GM04503 (cell line): ENCODE data around the gene CA5A.

Source experiments
- DNase-seq: peaks from one replicate; pipeline ENCODE4 v3.0.0-alpha.2; 2012; ENCODE audit warnings: low read depth

The CA5A gene

DNA sequence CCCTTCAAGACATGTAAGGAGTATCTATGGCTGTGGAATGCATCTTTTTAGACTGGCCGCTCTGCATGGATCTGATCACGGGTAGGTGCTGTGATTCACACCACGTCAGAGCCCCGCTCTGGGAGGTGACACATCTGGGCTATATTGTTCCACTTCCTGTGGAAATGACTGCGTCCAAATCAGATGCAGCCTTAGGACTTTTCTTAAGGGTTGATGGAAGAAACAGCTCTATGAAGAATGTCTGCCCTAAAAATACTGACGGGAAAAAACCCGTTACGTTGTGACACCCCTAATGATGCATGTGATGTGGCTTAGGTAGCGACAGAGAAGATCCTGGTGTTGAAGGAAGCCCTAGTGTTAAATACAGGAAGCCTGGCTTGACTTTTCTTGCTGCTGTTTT lies 27.1 kb upstream of the CA5A start:
- peak; percentile 45 for DNase-seq

DNA sequence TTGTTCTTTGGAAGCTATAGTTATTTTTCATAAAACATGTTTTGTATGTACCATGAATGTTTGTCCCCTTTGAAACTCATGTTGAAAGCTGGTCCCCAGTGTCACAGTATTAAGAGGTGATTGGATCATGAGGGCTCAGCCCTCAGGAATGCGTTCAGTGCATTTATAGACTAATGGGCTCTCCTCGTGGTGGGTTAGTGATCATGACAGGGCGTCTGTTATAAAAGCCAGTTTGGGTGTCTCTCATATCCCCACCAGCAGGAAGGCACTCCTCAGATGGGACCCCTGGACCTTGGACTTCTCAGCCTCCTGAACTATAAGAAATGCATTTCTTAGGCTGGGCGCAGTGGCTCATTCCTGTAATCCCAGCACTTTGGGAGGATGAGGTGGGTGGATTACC lies 25.3 kb upstream of the CA5A start:
- no peak for DNase-seq

DNA sequence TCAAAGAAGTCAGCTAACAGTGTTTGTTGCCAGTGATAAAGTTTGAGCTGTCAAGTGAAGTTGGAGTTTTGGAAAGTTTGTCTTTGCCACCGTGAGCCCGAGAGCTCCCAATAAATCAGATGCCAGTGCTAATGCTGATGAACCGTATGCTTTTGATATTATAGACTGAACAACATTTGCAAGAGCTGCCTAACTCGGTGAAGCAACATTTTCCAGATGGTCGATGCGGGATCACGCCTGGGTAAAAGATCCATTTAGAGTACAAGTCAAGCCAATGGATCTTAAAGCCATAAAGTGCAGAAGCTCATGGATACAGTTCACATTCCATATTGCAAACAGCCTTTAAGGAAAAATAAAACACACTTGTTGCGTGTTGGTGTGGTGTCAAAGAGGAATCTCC lies 24.5 kb upstream of the CA5A start:
- DNase-seq = no peak

DNA sequence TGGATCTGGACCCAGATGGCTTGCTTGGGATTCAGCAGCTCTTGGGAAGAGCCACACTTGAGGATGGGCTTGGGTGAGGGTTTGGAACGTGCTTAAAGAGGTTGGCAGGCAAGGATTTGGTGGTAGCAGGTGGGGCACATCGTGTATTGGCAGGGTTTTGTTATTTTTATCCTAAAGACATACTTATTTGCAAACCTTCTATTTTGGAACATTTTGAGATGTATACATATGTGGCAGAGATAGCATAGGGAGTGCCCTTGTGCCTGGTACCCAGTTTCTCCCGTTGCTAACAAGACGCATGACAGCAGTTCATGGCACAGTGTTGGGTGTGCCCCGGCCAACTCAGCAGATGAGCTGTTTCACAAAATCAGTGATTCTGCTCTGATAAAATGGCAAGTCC lies 24.0 kb upstream of the CA5A start:
- DNase-seq = no peak

DNA sequence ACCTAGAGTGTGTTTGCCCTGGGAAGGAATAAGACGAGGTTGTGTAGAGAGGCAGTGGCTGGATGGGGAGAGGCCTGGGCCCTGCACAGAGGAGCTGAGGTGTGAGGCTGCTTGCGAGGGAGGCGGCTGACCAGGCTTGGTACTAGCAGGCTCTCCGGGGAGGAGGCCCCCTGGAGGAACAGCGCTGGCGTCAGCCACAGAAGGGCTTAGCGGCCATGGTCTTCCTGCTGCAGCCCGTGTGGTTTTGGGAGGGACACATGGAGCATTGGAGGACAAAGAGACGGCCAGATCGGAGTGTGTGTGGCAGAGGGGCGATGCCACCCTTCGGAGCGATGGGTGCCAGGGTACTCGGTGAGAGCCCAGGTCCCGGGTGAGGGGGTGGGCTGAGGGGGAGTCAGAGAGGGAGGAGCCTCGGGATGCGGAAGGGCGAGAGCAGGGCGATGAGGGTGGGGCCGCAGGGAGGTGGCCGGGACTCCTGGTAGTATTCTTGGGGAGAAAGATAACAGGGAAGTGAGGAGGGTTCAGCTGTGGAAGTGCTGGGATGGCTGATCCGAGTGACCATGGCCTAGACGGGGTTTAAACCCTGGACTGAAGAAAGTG lies 23.2 kb upstream of the CA5A start:
- no peak for DNase-seq

DNA sequence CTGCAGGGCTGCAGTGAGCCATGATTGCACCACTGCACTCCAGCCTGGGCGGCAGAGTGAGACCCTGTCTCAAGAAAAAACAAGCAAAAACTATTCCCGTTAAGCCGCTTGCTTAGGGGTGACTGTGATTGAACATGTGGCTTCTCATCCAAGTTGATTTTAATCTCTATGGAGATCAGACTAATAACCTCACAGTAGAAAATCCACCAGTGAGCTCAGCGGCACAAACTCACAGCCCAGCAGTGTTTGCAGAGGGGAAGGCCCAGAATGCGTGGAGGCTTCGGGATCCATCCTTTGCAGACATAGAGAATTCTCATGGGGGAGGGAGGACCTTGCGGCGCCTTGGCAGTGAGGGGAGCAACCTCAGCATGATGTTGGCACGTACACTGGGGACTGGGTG lies 22.3 kb upstream of the CA5A start:
- DNase-seq = no peak

DNA sequence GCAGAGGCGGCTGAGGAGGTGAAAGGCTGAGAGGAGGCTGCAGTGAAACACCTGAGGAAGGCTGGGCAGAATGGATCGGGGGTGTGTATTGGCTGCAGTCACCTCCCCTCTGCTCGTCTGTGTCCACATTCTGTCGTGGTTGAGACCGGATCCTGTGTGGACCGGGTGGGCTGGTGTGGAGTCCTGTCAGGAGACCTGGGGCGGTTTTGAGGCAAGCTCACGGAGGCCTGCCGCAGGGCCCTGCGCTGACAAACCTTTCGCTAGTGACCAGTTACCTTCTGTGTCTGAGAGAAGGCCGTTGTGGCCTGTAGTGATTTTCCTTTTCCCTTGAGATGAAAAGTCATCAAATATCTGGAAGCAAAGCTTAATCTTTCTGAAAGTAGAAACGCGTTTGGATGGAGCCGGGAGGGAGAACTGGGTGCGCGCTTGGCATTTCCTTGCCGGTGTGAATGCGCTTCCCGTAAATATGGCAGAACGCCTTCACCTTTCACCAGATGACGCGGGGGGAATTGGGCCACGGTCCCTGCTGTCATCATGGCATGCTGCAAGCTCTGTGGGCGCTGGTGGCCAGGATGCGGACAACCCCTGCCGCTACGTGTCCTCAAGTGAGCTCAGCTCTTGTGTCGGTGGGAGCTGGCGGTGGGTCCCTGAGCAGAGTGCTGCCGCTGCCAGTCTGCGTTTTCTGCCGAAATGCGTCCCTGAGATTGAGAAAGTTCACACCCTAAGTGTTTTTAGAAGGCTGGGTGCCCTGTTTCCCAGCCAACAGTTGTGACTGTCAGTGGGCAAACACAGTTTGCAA lies 21.2 kb upstream of the CA5A start:
- DNase-seq = no peak

DNA sequence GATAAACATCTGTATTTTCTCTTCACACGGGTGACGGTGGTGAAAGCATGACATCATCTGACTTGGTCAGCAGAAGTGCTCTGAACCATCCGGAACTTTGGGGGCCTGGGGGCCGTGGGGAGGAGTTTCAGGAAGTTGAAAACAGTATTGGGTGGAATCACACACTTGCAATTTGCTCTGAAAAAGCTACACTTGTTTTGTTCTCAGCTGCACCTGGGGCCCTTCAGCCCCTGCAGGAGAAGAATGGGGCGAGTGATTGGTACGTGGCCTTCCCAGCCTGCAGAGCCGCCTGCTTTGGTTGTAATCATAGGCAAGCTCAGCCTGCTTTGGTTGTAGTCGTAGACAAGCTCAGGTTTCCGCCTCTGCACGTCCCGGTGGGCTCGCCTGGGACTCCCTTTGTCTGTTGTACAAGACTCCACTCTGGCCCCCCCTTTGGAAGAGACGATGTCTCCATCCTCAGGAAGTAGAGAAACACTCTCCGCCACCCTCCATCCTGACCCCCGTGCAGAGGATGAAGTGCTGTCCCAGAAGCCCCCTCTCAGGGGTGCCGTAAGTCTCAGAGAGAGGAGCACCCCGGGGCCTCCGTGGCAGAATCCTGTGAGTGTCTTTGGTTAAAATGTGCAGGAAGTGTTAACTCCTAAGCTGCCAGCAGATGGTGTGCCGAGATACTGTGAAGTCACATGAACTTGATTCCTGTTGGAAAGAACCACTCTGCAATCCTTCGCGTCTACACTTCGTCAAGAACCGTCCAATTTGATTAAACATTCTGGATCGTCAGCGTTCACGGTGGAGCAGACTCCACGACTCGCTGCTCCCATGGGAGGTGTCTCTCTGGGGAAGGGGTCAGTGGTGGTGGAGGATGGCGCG lies 20.3 kb upstream of the CA5A start:
- no peak for DNase-seq

DNA sequence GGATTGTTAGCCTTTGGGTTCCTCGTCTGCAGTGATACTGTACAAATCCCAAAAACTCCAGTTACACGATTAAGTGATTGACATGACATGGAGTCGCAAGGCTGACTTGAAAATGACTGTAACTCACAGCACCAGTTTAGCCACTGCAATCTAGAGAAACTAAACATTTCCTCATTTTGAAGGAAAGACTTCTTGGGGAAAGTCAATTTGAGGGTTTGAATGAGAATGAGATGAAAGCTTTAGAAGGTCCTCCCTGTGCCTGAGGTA lies 19.7 kb upstream of the CA5A start:
- no peak for DNase-seq

DNA sequence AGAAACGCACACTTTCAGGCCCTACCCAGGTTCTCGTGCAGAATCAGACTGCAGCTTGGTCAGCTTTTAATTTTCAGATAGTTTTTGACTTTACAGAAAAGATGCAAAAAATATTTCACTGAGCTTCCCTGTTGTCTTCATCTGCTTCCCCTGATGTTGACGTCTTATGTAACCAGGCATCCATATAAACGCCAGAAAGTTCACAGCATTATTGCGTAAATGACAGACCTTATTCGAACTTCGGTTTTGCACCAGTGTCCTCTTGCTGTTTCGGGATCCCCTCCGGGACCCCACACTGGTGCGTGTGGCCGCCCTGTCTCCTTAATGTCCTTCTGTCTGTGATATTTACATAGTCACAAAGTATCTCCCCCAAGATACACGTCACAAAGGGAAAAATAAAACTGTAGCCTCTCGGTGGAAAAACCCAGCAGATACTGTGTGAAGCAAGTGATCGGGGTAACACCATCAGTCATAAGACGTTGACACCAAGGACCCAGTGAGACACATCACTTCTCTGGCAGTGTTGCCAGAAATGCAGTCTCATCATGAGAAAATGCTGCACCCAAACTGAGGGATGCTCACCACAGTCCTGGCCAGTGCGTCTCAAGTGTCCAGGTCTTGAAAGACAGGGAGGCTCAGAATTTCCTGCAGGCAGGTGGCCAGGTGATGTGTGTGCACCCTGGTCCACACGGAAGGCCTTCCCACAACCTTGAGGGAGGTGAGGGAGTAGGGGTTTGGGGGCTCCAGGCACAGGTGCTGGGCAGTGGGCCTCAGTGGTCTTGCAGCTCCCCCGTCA lies 19.2 kb upstream of the CA5A start:
- no peak for DNase-seq

DNA sequence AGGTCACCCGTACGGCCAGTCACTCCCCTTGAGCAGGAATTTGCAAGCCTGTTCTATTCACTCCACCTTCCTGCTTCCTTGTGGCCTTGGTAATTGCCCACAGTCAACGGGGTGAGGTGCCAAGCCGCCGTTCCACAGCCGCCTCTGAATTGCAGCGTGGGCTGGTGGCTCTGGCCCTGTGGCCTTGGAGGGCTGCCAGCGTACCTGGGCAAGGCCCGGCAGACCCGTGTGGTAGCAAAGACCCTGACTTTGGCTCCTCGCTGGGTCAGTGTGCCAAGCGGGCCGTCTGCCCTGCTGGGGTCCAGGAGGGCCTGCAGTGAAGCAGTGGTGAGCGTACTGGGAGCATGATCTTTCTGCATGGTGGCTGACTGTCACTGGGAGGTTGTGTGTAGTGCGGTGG lies 18.5 kb upstream of the CA5A start:
- no peak for DNase-seq

DNA sequence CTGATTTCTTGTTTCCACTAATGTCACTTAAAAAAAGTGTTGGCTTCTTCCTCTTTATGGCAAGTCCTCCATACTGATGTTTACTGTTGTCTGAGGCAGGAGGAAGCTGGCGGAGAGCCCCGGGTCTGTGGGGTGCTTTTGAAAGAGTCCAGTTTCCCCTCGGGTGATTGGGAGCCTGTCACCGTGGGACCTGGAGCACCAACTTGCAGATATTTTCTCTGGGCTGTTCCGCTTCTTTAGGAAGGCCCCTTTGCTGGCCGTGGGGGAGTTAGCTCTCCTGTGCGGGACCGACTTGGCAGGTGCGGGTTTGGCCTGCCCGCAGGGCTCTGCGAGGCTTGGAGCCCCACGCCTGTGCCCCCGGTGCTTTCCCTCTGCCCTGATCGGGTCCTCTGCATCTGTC lies 18.0 kb upstream of the CA5A start:
- DNase-seq = no peak

DNA sequence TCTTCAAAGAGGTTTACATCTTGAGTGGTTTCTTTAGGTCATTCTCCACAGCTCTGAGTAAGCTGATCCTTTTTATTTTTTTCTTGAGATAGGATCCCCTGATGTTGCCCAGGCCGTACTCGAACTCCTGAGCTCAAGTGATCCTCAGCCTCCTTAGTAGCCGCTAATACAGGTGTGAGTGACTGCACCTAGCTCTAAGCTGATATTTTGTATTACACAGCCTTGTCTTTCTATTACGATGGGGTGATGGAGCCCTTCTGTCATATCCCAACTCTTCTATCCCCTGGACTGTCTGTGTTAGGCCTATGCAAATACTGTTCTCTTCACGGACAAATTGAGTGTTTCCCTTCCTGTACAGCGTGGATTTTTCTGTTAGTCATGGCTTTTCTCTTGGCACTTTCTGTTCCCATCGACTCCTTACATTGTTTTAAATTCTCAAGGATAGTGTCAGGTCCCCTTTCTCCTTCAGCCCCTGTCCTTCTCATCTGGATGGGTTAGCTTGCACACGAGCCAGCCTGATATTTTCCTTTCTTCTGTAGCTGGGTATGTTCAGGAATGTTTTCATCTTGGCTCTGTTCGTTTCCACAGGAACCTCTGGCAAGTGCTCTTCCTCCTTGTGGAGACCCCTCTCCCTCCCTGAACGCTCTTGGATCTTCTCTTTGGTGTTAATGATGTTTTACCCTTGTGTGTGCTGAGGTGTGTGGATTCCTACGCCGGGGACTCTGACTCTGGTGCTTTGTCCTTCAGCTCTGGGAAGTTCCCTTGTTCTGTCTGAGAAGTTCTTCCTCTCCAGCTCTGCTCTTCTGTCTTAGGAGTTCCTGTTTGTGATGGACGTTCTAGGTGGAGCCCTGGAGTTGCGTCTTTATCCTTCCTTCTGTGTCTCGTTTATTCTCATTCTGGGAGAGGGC lies 17.2 kb upstream of the CA5A start:
- no peak for DNase-seq

DNA sequence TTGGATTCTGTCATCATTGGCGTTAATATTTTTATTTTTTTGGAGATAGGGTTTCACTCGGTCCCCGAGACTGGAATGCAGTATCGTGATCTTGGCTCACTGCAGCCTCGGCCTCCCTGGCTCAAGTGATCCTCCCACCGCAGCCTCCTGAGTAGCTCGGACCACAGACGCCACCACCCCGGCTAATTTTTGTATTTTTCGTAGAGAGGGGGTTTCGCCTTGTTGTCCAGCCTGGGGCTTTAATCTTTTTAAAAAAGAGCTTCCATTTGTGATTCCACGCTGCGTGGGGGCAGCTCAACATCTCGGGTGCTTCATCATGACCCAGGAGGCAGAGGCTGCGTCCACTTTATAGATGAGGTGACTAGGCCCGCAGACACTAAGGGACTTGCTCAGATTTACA lies 16.4 kb upstream of the CA5A start:
- DNase-seq = no peak

DNA sequence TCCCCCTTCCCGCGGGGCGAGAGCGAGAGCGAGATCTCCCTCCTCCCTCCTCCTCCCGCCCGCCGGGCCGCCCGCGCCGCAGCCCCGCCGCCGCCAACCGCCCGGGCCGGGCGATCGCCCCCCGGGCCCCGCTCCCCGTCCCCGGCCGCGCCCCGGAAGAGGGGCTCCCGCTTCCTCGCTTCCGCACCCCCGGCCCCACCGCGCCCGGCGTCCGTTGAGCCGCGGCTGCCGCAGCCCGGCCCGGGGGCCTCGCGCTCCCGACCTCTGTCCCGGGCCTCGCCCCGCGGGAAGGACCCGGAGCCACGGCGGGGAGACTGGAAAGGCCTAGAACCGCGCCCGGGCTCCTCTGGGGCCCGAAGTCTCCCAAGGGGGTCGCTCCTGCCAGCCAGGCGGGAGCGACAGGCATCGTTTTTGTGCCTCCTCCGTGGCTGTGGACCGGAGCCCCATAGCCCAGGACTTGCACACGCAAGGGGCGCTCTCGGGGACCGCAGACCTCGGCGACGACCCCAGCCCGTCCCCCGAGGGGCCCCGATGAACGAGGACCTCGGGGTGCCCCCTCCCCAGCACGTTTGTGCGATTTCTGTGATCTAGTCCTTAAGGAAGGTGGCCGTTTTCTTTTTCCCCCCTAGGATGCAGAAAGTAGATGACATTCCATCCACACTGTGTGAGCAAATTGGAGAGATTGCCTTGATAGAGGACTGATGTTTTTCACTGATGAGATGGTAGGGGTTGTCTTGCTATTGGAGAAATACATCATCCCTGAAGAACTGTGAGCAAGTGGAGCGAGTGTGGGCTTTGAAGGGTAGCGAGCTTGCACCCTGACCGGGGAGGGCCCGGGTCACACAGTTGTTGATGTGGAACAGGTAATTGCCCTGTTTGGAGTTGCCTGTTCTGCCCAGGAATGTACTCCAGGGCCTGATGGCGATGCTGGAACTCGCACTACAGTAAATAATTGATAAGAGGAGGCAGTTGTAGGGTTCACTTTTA lies 15.5 kb upstream of the CA5A start:
- no peak for DNase-seq

DNA sequence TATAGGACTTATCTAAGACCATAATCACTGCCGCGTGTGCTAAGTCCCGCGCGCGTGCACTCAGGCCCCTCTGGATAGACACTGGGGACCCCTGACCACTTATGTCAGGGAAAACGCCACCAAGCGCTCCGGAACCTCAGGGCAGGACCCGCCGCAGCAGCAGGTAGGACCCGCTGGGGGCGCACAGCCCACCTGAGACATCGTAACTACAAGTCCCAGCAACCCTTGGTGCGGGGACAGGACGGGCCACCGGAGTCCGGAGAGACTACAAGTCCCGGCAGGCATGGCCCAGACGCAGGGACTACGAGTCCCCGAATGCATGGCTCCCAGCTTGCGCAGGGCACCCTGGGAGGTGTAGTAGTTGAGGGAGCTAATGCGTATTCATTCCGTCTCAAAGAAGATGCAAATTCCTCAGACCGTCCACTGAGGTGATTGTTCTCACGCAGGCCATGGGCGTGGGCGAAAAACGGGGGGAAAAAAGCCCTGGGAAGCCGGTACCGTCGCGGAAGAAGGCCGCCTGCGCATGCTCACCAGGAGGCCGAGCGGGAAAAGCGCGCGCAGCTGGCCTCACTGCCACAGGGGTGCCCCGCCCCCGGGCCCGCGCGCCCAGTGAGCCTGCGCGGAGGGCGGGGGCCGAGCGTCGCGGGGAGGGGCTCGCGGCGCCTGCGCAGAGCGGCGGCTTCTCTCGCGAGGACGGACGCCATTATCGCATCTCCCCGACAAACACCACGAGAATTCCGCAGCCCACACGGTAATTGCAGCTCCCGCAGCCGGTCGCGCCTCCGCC lies 14.6 kb upstream of the CA5A start, which contains the start of gene BANP:
Gene BANP, plus strand, starts transcription at position 670 of the 787 bp plus-strand sequence. CDS start 23,682 bp downstream, outside the sequence.
- peak; percentile 88 for DNase-seq

DNA sequence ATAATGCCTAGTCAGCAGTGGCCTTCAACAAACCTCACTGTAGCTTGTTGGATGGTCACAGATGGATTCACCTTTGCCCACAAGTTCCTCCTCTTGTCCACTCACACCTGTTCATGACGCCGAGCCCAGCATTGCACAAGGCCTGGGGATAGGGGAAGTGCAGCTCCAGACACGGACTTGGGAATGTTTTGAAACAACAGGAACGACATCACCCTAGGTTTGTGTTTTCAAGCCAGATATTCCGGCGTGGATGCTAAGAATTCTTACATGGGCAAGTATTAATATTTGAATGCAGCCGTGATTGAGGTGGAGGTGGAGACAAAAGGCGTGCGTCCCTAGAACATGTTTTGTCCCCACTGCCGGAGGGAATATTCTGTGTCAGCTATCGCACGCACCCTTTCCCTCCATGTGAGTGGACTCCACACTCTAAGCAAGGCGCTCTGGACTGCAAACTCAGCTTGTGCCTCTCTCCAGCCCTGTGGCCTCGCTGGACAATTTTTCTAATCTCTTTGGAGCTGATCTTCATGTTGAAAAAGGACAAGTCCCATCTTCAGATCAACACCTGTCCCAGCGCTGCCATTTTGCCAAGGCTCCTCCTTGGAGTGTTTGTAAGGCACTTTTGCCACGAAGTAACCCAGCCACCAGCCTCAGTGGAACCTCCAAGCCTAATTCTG lies 12.9 kb upstream of the CA5A start:
- DNase-seq = no peak

DNA sequence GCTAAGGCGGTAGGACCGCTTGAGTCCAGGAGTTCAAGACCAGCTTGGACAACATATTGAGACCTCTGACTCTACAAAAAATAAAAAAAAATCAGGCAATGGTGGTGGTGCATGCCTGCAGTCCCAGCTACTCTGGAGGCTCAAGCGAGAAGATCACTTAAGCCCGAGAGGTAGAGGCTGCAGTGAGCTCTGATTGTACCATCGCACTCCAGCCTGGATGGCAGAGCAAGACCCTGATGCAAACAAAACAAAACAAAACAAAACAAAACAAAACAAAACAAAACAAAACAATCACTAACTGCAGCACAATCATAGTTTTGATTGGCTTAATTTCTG lies 12.4 kb upstream of the CA5A start:
- no peak for DNase-seq

DNA sequence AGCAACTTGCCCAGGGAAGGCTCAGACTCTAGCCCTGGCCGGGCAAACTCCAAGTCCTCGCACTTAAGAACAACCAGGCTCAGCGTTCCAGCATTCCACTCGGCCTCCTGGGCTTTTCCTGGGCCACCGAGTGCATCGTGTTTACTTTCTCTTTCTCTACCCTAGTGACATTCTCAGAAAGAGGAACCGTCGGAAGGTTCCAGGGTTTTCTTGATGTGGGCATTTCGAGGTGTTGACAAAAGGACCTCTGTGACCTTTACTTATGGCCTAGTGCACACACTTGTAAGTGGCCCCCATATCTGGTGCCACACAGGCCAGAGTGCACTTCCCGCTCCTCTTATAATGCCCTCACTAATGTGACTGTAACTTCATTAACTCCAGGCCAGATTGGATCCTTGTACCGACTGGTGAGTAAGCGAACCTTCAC lies 11.8 kb upstream of the CA5A start:
- DNase-seq = no peak
